ENCODE results near the gene BLOC1S5.
"Not testable (repeated sequence)": the region's sequence is repeated elsewhere in the genome, so short reads cannot be mapped to it uniquely, and the experiment has no call there.

The BLOC1S5 gene

DNA sequence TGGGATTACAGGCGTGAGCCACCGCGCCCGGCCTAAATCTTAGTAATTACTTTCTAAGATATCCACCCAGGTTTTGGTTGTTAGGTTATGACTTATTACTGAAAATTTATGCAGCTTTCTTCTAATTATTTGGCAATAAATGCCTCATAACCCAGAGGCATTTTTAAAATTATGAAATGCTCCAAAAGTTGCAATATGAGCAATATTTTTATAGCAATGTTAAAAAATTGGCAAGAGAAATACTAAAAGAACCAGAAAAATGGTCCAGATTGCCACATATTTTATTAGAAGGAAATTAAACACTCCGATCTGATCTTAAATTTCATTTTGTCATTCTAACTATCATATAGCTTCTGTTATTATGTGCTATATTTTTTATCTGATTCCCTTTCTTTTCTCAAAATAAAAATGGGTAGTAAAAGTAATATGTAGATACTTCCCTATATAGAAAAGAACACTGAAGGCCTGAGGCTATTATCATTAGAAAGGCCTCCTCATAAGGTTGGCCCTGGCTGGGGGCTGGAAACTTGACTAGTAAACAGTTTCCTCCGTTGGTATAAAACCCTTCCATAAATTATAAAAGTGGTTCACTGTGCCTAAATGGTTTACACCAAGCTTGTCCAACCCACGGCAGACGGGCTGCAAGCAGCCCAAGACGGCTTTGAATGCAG lies 22.1 kb downstream of the BLOC1S5 start:
- DNase-seq = no peak

DNA sequence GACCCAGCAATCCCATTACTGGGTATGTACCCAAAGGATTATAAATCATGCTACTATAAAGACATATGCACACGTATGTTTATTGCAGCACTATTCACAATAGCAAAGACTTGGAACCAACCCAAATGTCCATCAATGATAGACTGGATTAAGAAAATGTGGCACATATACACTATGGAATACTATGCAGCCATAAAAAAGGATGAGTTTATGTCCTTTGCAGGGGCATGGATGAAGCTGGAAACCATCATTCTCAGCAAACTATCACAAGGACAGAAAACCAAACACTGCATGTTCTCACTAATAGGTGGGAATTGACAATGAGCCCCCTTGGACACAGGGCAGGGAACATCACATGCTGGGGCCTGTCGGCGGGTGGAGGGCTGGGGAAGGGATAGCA lies 30.1 kb downstream of the BLOC1S5 start:
- DNase-seq = not testable (repeated sequence)

DNA sequence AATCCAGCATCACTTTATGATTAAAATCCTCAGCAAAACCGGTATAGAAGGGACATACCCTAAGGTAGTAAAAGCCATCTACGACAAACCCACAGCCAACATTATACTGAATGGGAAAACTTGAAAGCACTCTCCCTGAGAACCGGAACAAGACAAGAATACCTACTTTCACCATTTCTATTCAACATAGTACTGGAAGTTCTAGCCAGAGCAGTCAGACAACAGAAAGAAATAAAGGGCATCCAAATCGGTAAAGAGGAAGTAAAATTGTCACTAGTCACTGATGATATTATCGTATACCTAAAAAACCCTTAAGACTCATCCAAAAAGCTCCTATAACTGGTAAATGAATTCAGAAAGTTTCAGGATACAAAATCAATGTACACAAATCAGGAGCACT lies 33.3 kb downstream of the BLOC1S5 start:
- DNase-seq = no peak

DNA sequence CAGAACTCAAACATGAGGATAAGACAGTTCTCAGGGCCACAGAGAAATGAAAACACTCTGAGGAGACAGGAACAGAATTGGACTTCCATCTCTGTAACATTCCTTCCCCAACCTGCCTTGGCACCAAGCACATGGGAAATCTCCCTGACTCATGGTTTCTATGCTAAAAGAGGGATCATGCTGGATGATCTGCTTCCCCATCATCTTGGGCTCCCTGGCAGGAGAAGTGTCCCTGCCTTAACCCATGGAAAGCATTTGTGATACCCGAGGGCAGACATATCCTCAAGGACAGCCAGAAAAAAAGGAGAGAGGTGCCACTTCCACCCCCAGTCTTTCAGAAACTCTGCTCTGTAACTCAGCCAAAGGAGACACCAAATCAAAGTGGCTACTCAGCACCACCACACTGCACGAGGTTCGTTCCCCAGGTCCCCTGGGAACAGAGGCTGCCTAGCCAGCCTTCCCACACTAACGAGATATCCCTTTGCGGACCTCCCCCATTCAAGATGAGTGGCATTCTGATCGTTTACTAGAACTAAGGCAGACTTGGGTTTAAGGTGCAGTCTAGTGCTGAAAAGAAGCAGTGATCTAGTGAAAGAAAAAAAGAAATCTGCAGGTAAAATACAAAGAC lies 34.8 kb downstream of the BLOC1S5 start:
- DNase-seq = no peak

DNA sequence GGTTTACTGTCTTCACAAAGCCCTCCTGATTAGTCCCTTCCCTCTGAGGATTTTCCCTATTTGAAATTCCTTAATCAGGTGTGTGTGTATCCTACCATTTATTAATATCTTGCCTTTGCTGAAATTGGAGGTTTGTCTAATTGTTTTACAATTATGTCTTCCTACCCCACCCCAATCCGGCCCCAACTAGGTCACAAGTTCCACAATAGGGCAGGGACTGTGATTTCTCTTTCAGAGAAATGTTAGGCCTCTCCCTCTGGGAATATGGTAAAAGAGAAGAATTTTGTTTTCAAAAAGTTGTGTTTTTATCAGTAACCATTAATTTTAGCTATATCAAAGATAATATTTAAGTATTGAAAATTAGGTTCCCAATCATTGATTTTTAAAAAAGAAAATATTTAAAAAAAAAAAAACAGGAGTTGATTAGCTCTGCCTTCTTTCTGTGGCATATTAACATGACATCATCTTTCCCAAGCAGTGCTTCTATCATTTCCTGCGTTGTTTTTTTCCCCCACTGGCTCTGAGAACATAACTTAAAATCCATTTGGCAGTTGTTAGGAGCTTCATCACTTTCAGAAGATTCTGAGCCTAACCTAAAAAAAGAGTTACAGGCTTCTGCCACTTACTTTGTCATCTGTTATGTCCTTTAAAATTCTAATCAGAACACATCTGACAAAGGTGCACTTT lies 36.1 kb downstream of the BLOC1S5 start:
- DNase-seq = no peak

DNA sequence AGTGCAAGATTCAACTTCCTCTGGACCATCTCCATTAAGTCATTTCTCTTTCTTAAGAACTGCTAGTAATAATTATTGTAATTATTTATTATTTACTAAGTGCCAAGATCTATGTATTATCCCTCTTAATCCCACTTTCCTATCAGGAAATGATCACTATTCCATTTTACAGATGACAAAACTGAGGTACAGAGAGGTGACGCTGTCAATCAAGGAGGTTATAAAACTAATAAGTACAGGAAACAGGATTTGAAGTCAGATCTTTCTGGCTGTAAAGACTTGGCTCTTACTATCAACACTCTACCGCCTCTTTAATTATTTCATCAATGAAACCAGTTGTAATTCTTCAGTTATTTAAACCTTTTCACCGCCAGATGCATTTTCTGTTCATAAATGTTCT lies 37.4 kb downstream of the BLOC1S5 start:
- no peak for DNase-seq

DNA sequence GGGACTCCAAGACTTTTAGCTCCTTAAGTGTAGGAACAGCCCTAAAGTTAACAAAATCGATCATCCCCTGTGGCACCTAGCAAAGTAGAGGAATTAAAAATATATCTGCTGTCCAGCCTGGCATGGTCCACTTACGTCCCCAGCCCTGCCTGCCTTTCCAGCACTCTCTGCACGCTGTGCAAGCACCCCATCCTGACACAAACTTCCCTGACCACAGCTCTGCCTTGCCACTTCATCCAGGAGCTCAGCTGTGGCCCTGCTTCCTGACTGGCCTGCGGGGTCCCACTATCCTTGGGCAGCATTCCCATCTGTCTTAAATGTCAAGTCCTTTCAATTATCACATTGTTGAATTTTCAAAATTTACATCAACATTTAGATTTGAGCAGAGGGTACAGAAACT lies 39.0 kb downstream of the BLOC1S5 start:
- no peak for DNase-seq

DNA sequence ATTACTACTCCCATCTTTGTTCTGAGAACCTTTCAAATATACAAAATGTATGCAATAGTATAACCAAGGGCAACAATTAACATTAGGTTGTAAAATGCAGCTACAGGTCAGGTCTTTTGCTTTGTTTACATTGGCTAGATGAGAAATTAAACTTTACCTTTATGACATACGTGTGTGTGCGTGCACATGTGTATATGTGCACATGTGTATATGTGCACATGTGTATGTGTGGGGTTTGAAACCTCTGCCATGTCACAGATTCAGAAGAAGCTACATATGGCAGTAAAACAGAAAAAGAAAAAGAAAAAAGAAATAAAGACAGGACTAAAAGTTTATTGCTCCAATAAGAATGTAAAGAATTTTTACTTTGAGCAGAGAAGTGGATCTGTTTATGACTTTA lies 40.6 kb downstream of the BLOC1S5 start:
- no peak for DNase-seq

DNA sequence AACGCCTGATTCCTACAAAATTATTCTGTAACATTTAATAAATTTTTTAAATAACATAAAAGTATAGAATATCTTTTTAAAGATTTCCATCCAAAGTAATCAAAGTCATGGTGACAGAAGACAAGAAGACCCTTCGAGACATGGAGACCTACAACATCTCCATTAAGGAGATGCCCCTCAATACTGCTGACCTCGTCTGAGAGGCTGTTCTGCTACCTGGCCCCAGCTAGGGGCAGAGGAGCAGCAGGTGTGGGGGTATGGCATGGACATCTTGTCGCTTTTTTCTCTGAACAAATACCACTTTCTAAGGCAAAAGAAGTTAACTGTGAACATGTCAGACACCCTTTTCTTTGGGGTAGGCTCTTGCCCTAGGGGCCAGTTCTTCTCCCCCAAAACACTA lies 44.1 kb downstream of the BLOC1S5 start:
- no peak for DNase-seq

DNA sequence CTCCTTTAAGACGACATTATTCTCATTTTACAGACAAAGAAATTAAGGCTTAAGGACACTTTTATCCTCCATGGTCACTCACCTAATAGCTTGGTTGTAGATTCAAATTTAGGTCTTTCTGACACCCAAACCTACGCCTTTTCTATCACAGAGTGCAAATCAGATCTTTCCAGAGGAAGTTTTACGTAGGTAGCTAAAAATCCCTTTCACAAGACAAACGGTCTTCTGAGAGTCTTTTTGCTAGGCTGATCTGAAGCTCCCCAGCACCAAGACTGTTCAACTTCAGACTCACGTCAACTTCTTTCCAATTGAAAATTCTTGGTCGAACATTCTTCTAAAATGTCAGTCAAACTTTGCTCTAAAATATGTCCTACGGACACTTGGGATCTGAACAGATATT lies 46.5 kb downstream of the BLOC1S5 start:
- DNase-seq = no peak

DNA sequence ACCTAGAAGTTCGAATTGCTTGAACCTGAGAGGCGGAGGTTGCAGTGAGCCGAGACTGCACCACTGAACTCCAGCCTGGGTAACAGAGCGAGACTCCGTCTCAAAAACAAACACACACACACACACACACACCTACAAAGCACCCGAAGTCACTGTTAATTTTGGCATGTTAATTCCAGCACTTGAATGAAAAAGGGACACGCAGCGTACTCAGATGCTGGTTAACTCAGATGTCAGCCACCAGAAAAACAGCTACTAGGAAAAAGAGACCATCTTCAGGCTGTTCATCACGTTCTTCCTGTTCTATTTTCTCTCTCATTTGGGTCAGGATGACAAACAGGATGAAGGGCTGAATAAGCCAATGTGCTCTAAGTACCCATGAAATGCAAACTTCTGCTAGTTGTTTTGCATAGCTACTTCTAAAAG lies 46.9 kb downstream of the BLOC1S5 start:
- DNase-seq = no peak

DNA sequence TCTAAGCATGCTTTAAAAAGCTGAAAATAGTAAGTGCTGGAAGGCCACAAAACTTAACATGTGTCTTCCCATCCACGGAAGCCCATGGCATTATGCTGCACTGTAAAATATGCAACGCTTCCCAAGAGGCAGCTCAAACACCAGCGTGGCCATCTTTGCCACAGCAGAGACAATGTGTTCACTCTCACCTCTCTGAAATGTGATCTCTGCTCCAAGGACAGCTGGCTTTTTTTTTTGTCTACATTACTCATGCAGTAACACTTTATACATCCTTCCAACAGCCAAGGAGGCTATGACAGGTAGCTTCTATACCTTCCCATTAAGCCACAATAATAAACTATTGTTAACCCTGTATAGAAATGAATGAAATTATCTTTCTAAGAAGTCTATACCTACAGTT lies 49.2 kb downstream of the BLOC1S5 start:
- DNase-seq = no peak

DNA sequence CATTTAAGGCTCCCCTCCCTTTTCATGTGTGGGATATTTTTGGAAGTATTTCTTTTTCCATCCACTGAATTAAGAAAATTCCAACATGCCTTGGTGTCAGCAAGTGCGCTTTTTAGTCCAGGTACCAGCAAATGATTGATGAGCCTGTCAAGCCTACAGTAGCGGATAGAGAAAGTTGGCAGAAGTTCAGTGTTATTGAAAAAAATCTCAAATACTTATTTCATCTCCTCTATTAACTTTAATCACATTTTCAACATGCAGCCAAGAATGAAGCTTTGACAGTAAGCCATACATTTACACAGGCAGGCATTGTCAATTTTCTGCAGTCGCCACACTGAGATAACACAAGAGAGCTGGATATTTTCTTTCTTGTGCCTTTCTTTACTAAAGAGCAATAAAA lies 50.4 kb downstream of the BLOC1S5 start:
- no peak for DNase-seq

DNA sequence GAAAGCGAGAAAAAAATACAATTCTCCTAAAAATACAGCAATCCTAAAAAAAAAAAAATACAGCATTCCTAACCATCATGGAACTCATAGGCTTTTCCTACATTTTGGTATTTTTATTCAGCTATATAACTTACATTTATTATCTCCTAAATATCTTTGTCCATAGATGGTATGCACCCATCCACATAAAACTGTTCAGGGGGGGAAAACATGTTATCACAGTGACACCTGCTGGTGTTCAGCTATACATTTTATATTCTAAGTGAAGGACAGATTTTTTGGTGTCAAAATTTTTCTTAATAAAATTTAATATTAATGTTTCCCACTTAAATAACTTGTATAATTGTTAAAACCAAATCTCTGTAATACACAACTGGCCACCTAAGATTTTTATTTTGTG lies 58.0 kb downstream of the BLOC1S5 start:
- no peak for DNase-seq

DNA sequence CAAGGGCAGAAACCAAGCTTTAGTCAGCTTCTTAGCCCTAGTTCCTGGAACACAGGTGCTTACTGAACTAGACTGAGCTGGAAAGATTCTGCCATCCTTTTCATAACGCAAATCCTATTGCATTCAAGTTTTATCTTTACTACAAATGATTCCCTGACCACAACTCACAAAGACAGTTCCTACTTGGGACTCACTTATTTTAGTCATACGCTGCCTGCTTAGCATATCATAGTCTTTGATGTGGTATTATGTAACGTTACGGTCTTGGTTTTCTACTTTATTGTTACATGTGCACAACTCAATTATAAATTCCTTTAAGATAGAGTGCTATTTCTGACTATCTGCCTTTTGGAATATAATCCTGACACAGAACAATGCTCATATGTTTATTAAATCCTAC lies 59.1 kb downstream of the BLOC1S5 start:
- no peak for DNase-seq

DNA sequence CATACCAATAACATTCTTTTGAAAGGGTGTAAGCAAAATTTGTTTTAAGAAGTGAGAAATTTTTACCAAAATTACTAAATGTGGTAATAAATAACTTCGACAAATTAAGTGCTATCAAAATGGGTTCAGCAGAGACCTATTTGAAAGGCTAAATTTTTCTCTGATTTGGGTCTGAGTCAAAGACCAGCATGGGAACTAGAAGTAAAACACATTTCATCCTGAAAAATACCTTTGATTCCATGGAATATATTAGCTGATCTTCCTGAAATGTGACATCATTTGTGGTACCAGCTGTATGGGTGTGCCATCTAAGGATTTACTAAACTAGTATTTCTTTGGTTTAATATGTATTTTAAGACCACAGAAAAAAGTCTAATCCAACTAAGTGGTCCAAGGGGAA lies 63.6 kb downstream of the BLOC1S5 start:
- DNase-seq = no peak

DNA sequence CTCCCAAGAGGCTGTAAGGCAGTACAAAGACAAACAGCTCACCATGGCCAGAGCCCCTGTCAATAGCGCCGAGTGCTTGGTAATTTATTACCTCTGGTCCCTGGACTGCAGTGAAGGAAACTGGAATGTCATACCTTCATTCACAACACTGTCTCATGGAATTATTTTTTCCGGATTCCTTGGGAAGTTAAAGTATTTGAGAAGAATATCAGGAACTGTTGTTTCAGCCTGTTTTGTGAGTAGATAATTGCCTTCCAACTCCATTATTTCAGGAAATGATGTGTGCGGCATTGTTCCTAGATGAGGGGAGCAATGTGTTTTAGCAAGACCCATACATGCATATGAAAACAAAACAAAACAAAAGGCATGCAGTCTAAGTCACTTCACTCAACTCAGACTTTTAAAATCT lies 64.0 kb downstream of the BLOC1S5 start:
- no peak for DNase-seq

DNA sequence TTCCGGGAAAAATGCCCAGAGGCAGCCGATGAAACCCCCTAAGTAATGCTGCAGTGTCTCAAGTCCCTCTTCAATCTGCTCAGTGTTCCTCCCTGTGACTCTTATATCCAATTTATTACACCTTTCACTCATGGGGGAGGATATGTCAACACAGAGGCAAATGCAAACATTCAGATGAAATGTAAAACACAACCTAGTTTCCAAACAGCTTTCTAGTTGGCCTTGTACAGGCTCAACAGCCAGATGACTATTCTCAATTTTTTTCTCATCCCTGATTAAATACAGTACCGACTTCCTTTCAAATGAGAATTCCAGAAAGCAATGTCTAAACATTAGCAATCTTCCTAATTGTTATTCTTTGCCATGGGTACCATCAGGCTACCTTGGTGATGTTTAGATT lies 65.0 kb downstream of the BLOC1S5 start:
- DNase-seq = no peak

DNA sequence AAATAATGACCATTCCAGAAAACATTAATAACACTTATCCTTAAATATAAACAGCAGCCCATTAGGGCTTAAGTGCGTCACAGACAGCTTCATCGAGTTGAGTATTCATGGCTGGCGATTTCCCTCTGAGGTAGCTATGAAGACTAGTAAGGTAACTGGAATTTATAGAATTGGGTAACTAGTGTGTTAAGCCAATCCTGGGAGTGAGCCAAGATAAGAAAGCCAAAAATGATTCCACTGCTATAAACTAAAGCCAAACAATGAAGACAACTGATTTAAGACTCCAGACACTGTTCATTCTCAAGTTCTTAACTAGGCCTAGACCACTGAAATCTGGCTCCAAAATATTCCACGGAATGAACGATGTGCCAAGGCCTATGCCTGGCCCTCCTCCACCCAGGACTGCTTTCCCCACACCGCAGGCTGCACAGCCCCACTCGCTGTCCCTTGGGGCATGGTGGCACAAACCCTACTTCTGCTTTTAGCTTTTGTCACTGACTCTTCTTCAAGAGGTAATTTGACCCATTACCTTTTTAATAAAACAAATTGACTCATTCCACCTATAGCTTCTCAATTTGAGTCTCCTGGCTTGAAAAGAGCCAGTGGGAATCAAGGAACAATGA lies 66.0 kb downstream of the BLOC1S5 start:
- DNase-seq = no peak

DNA sequence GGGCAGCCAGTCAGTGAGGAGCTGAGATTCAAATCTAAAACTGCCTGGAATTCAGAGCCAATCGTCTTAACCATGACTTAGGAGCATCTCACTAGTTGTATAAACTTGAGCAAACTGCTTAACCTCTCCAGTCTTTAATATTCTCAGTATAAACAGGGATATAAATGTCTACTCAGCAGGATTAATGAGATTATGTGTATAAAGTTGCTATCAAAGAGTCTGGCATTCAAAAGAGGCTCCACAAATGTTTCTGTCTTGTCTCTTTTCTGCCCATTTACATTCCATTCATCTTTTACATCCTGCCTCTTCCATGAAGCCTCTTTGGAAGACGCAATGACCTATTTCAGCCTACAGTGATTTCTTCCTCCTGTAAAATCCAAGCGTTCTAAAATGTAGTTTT lies 66.9 kb downstream of the BLOC1S5 start:
- no peak for DNase-seq

DNA sequence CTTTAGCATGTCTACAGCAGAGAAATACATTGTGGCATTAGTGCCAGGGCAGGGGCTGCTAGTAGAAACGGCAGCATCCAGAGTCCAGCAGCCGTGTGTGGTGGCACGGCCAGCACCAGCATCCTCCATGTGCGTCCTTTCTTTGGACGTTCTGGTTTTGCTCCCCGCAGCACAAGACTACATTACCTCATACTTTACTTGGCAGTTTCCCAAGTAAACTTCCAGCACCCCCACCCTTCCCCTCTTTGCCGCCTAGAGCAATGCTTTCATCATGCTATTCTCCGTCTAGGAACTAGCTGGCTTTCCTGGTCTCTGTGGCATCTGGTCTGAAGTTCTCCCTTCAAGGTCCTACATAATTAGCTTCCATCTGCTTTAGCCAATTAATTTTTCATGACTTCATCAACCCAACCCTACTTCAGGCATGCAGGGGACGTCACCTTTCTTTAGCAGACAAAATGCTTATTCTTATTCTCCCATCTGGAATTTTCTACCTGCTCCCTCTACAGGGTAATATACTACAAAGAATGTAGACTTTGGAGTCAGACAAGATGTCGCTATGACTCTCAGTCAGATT lies 67.6 kb downstream of the BLOC1S5 start:
- no peak for DNase-seq

DNA sequence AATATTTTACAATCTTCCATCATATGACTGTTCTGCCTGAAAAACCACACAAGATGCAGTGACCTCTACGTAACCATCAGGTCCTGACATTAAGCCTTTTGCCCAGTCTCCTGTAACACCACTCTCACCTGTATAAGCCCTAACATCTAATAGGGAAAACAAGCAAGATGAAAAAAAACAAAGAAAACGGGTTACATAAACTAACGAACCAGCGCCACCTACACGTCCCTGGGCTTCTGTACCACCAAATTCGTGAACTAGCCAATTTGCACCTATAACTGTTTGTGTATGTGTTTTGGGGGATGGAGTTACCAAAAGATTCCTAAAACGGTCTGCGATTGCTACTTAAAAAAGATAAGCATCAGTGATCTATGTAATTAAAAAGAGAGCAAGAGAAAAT lies 70.2 kb downstream of the BLOC1S5 start:
- DNase-seq = no peak

DNA sequence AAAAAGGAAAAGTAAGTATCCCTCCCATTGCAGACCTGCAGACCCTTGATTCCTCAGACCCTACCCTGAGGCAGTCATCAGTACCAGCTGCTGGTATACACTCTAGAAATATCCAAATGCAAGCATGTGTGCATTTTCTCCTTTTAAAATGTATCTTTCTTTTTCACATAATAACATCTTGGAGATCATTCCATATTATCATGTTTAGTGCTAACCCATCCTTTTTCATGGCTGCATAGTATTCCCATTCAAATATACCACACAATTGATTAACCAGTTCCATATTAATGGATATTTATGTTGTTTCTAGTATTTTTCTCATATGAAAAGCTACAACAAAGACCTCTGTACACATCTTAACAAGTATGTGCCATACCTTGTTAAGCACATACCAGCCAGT lies 70.8 kb downstream of the BLOC1S5 start:
- DNase-seq = no peak

Measured in activated CD8-positive, alpha-beta memory T cell treated with anti-CD3 and anti-CD28 coated beads for 24 hours (primary cell).